Neural progenitor cell (in vitro differentiated cells): ENCODE results near the gene MKX.

Experiments used
- CTCF ChIP-seq: fragments of 200-600 bp; sonication (generic); IDR thresholded peaks from 2 replicates; pipeline ENCODE4 v1.5.1; 2017; ENCODE audit warnings: antibody characterized with exemption, mild to moderate bottlenecking
- EZH2 ChIP-seq: fragments of 200-600 bp; sonication (generic); IDR thresholded peaks from 2 replicates; pipeline ENCODE4 v1.6.1; 2017; ENCODE audit warnings: antibody characterized with exemption, mild to moderate bottlenecking, moderate library complexity
- EZH2phosphoT487 ChIP-seq: fragments of 200-600 bp; sonication (generic); IDR thresholded peaks from 2 replicates; pipeline ENCODE4 v1.6.1; 2017; ENCODE audit warnings: antibody characterized with exemption

- TF ChIP-seq CTCF (no peak), EZH2 (no peak), EZH2phosphoT487 (no peak)
These were observed 26.6 kb downstream of the MKX start for GRCh38 chr10:27719052-27719451.
